Muscle layer of colon (tissue), 2 donors: ENCODE data around the gene CARD18.

Experiments
- H3K27ac ChIP-seq: one replicate; pipeline ENCODE4 v1.7.0; 2013; ENCODE audit warnings: low read depth, mild to moderate bottlenecking, low read length, moderate library complexity
- H3K27me3 ChIP-seq, 2 donors: one replicate each; pipeline ENCODE4 v1.7.0; 2013; ENCODE audit warnings: low read length in 2 of 2, mild to moderate bottlenecking in 2 of 2; ENCODE audit not compliant: insufficient read depth in 2 of 2, control insufficient read depth in 1 of 2
- H3K36me3 ChIP-seq: one replicate; pipeline ENCODE4 v1.7.0; 2013; ENCODE audit warnings: mild to moderate bottlenecking, low read length; ENCODE audit not compliant: insufficient read depth
- H3K4me1 ChIP-seq: one replicate; pipeline ENCODE4 v1.7.0; 2013; ENCODE audit warnings: mild to moderate bottlenecking, low read length; ENCODE audit not compliant: insufficient read depth
- H3K4me3 ChIP-seq, 2 donors: one replicate each; pipeline ENCODE4 v1.7.0; 2013; ENCODE audit warnings: low read length in 2 of 2, low read depth in 1 of 2, mild to moderate bottlenecking in 1 of 2, moderate library complexity in 1 of 2
- H3K9ac ChIP-seq: one replicate; pipeline ENCODE4 v1.7.0; 2013; ENCODE audit warnings: low read length
- H3K9me3 ChIP-seq: one replicate; pipeline ENCODE4 v1.7.0; 2013; ENCODE audit warnings: mild to moderate bottlenecking, low read length
- donor health status: abdominal sarcoma.
- donor health status: Adenocarcinoma of cecum.

CARD18 gene

GRCh38 chr11:105156720-105157119, 17.2 kb upstream of the CARD18 start:
- H3K9ac ChIP-seq = no peak overlapping the region
- H3K27ac ChIP-seq = no peak overlapping the region
- no peaks in the 10 kb centered on the region for H3K36me3 ChIP-seq
- H3K4me3 ChIP-seq = no peak overlapping the region
- no peaks in the 10 kb centered on the region for H3K9me3 ChIP-seq
- H3K27me3 ChIP-seq = no peaks in the 10 kb centered on the region
- H3K4me1 ChIP-seq = no peaks in the 10 kb centered on the region

DNA sequence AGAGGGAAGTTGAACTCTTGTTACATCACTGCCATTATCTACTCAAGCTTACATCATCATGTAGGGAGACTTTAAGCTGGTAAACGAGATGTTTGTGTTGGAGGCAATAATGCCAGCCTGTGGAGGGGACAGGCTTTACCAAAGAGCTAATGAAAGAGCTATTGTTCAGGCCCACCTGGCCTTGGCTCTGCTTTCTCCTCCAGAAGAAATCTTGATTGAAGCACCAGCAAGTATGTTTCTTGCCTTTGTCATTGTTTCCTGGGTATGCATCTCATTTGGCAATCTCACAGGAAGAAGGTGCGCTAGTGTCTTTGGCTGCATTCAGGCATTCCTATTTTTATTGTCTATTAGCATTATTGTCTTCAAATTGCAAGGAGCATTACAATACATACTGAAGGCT, 16.7 kb upstream of the CARD18 start:
- Histone ChIP-seq H3K4me3 (no peak overlapping the region), H3K9ac (no peak overlapping the region), H3K27me3 (no peaks in the 10 kb centered on the region), H3K36me3 (no peaks in the 10 kb centered on the region), H3K27ac (no peak overlapping the region), H3K4me1 (no peaks in the 10 kb centered on the region), H3K9me3 (no peaks in the 10 kb centered on the region)

- Histone ChIP-seq H3K27ac (no peak overlapping the region), H3K4me1 (no peaks in the 10 kb centered on the region), H3K9me3 (no peaks in the 10 kb centered on the region), H3K4me3 (no peak overlapping the region), H3K27me3 (no peaks in the 10 kb centered on the region), H3K9ac (no peak overlapping the region), H3K36me3 (no peaks in the 10 kb centered on the region)
These were observed 16.1 kb upstream of the CARD18 start for GRCh38 chr11:105155679-105156078.

DNA sequence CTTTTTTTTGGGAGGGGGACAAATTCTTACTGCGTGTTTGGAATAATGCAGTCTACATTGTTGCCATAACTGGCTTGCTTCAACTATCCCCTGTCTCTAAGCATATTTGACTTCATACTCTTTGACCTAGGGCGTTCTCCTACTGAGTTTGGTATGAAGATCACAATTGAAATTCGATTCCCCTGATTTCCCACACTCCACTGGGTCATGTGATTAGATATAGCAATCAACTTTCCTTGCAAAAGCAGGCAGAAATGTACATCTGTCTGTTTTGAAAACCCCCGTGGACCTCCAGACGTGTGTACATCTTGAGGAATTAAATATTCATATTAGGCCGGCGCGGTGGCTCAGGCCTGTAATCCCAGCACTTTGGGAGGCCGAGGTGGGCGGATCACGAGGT, 13.8 kb upstream of the CARD18 start:
- Histone ChIP-seq H3K4me3 (no peak overlapping the region), H3K9me3 (no peaks in the 10 kb centered on the region), H3K36me3 (no peaks in the 10 kb centered on the region), H3K4me1 (no peaks in the 10 kb centered on the region), H3K27me3 (no peaks in the 10 kb centered on the region), H3K27ac (no peak overlapping the region), H3K9ac (no peak overlapping the region)

DNA sequence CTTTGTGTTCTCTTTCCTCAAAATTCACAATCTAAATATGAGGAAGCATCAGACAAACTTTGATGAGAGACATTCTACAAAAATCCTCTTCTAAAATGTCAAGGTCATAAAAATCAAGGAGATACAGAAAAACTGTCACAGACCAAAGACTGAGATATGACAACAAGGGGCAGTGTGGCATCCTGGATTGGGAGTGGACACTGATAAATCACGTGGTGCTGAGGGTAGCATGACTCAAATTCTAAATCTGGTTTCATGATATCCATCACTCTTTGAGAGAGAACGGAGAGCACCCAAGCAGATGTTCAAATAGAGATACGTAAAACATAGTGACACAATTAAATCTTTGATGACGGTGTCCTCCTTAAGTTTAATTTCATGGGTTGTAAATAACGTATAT, 13.0 kb upstream of the CARD18 start:
- Histone ChIP-seq H3K4me3 (no peak overlapping the region), H3K9ac (no peak overlapping the region), H3K27me3 (no peaks in the 10 kb centered on the region), H3K36me3 (no peaks in the 10 kb centered on the region), H3K4me1 (no peaks in the 10 kb centered on the region), H3K9me3 (no peaks in the 10 kb centered on the region), H3K27ac (no peak overlapping the region)

- H3K4me1 ChIP-seq = no peaks in the 10 kb centered on the region
- no peaks in the 10 kb centered on the region for H3K9me3 ChIP-seq
- H3K27ac ChIP-seq = no peak overlapping the region
- H3K36me3 ChIP-seq = no peaks in the 10 kb centered on the region
- H3K27me3 ChIP-seq = no peaks in the 10 kb centered on the region
- no peak overlapping the region for H3K9ac ChIP-seq
- H3K4me3 ChIP-seq = no peak overlapping the region
These were observed 12.5 kb upstream of the CARD18 start for GRCh38 chr11:105152021-105152512.

- no peaks in the 10 kb centered on the region for H3K4me1 ChIP-seq
- no peaks in the 10 kb centered on the region for H3K36me3 ChIP-seq
- H3K9me3 ChIP-seq = no peaks in the 10 kb centered on the region
- no peak overlapping the region for H3K4me3 ChIP-seq
- H3K27me3 ChIP-seq = no peaks in the 10 kb centered on the region
- no peak overlapping the region for H3K27ac ChIP-seq
- H3K9ac ChIP-seq = no peak overlapping the region
These were observed 9.9 kb upstream of the CARD18 start for GRCh38 chr11:105149477-105149876.

- Histone ChIP-seq H3K4me1 (no peaks in the 10 kb centered on the region), H3K36me3 (no peaks in the 10 kb centered on the region), H3K27ac (no peak overlapping the region), H3K4me3 (no peak overlapping the region), H3K27me3 (no peaks in the 10 kb centered on the region), H3K9ac (no peak overlapping the region), H3K9me3 (no peaks in the 10 kb centered on the region)
These were observed 8.7 kb upstream of the CARD18 start for GRCh38 chr11:105148241-105148640.

DNA sequence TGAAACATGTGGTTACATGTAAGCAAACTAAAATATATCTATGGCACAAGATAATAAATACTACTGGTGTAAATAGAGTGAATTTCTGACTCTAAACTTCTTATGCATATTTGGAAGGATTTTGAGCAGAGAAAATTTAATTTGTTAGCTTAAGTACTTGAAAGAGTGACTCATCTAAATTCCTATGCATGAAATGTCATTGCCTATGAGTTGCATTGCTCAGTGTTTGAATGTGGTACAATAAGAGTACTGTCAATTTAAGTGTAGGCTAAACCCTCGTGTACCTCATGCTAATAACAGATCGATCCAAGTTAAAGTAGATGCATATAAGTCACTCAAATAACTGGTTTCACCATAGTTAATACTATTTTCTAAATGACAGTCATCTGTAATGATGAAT, 5.3 kb upstream of the CARD18 start:
- Histone ChIP-seq H3K9ac (no peak overlapping the region), H3K4me1 (no peaks in the 10 kb centered on the region), H3K9me3 (no peaks in the 10 kb centered on the region), H3K27ac (no peak overlapping the region), H3K4me3 (no peak overlapping the region), H3K27me3 (no peaks in the 10 kb centered on the region), H3K36me3 (no peaks in the 10 kb centered on the region)

- H3K4me1 ChIP-seq = no peaks in the 10 kb centered on the region
- H3K4me3 ChIP-seq = no peak overlapping the region
- no peak overlapping the region for H3K9ac ChIP-seq
- H3K27ac ChIP-seq = no peak overlapping the region
- H3K36me3 ChIP-seq = no peaks in the 10 kb centered on the region
- H3K9me3 ChIP-seq = no peaks in the 10 kb centered on the region
- no peaks in the 10 kb centered on the region for H3K27me3 ChIP-seq
These were observed 2.6 kb upstream of the CARD18 start for GRCh38 chr11:105142167-105142566.

GRCh38 chr11:105137286-105137685, 2.3 kb downstream of the CARD18 start:
- H3K4me1 ChIP-seq = no peaks in the 10 kb centered on the region
- H3K36me3 ChIP-seq = no peaks in the 10 kb centered on the region

GRCh38 chr11:105135883-105136282, 3.7 kb downstream of the CARD18 start:
- no peak overlapping the region for H3K27ac ChIP-seq
- H3K36me3 ChIP-seq = no peaks in the 10 kb centered on the region
- no peak overlapping the region for H3K4me3 ChIP-seq
- no peak overlapping the region for H3K9ac ChIP-seq
- H3K9me3 ChIP-seq = no peaks in the 10 kb centered on the region
- no peaks in the 10 kb centered on the region for H3K27me3 ChIP-seq
- H3K4me1 ChIP-seq = no peaks in the 10 kb centered on the region

More at GRCh38 chr11:105137286-105137685, 2.3 kb downstream of the CARD18 start:
- Histone ChIP-seq H3K4me3 (no peak overlapping the region), H3K27ac (no peak overlapping the region), H3K9ac (no peak overlapping the region), H3K9me3 (no peaks in the 10 kb centered on the region), H3K27me3 (no peaks in the 10 kb centered on the region)
